CD4-positive, alpha-beta T cell treated with Interleukin-1 beta for 1 hour (primary cell): ENCODE results near the gene RNU5D-1.
"Not testable (repeated sequence)": the region's sequence is repeated elsewhere in the genome, so short reads cannot be mapped to it uniquely, and the experiment has no call there.

Source experiments
- DNase-seq, 2 donors: peaks; one replicate each; pipeline ENCODE4 v3.0.0-alpha.2; 2020 to 2022

The RNU5D-1 gene

GRCh38 chr1:44730741-44731512 is at the start of gene RNU5D-1:
Gene RNU5D-1 (minus strand): TSS chr1:44731170.
- DNase-seq = peak; percentile 92 to 95

GRCh38 chr1:44780583-44781121 is 49.7 kb upstream of the RNU5D-1 start:
- DNase-seq = no peak

- no peak for DNase-seq
Observed at GRCh38 chr1:44778705-44779576, 48.0 kb upstream of the RNU5D-1 start.

- DNase-seq = no peak
Observed at GRCh38 chr1:44777969-44778635, 47.1 kb upstream of the RNU5D-1 start.

DNA sequence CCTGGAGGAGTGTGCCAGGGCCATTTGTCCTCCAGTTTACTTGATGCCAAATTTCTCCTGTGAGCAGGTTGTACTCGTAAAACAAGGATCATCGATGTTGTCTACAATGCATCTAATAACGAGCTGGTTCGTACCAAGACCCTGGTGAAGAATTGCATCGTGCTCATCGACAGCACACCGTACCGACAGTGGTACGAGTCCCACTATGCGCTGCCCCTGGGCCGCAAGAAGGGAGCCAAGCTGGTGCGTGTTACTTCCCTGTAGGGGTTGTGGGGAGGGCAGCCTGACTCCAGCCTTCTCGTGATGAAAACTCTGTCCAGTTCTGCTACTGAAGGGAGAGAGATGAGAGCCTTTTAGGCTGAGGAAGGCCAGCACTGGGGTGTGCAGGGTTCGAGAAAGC is 46.6 kb upstream of the RNU5D-1 start:
- DNase-seq = no peak

DNA sequence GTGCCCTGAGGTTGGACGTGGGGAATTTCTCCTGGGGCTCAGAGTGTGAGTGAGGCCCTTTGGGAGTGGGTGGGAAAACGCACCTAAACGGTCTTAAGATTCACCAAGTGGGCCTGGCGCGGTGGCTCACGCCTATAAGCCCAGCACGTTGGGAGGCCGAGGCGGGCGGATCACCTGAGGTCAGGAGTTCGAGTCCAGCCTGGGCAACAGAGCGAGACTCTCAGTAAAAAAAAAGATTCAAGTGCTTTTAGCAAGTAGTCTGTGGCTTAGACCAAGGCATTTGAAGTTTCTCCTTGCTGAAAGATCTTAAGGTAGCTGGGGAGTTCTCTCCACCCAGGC is 45.7 kb upstream of the RNU5D-1 start:
- no peak for DNase-seq

DNA sequence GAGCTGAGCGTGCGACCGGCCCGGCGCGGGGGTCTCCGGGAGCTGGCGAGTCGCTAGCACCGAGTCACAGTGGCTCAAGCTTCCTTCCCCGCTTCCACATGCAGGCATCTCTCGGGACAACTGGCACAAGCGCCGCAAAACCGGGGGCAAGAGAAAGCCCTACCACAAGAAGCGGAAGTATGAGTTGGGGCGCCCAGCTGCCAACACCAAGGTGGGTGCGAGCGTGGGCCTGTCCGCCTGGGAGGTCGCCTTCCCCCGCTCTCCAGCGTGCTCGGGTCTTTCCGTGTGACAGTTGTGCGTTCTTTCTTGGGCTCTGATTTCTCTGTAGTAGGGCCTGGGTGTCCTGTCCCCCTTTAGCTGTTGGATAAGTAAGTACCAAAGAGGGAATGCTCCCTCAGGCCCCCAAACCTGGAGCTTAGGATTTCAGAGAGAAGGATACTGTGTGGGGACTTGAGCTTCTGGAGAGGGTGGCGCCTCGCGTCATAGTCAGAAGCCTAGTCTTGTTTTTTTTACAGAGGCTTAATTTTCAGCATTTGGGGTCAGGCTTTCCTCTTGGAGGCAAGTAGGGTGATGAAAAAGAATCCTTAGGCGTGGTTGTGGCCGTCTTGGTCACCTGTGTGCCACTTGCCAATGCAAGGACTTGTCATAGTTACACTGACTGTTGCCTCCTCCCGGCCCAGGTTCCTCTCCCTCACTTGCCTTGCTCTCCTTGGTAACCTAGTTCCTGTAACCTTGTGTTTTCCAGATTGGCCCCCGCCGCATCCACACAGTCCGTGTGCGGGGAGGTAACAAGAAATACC is 45.2 kb upstream of the RNU5D-1 start:
- peak; percentile 30 to 51 for DNase-seq

DNA sequence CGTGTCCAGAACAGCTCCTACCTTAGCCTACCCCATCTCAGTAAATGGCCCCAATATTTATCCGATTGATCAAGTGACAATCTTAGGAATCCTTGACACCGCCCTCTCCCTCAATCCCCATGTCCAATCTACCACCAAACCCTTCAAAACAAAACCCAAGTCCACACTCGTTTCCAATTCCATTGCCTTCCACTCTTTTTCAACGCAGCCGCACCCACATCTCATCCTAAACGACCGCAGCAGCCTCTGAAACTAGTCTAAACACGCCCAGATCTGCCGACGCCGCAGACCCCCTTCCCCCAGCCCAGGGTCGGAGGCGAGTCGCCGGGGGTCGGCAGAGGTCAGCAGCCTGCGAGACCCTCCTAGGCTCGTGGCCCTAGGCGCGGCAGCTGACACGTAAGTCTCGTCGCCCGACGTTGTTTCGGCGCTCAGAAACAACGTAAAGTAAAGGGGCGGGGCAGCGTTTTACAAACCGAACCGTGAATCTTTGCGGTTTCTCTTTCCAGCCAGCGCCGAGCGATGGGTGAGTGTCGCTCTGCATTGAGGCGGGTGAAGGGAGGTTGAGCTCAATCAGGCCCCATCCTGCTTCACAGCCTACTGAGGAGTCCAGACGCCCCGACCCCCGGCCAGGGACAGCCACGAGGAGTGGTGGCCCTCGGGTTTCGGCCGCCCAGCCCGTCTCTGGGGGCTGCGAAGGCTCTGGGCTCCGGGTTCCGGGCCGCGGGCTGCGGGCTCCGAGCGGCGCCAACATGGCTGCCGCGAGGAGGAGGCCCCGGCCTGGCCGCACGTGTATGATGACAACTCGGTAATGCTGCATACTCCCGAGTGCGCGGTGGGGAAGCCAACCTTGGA is 44.3 kb upstream of the RNU5D-1 start, which contains the start of gene RPS8:
Gene RPS8 (plus strand): TSS at position 463 of the 852 bp plus-strand sequence. CDS start 57 bp downstream, at position 520.
- peak; percentile 89 to 91 for DNase-seq

DNA sequence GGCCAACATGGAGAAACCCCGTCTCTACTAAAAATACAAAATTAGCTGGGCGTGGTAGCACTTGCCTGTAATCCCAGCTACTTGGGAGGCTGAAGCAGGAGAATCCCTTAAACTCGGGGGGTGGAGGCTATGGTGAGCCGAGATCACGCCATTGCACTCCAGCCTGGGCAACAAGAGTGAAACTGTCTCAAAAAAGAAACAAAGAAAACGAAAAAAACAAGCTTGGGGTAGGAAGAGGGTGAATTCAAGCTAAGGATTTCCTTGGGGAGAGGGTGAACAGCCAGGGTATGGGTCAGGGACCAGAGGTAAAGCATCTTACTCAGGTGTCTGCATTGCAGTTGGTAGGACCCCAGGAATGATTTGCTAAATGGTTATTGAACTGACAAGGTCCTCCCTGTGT is 35.5 kb upstream of the RNU5D-1 start:
- DNase-seq = not testable (repeated sequence)

GRCh38 chr1:44760876-44761275 is 29.9 kb upstream of the RNU5D-1 start:
- DNase-seq = no peak

DNA sequence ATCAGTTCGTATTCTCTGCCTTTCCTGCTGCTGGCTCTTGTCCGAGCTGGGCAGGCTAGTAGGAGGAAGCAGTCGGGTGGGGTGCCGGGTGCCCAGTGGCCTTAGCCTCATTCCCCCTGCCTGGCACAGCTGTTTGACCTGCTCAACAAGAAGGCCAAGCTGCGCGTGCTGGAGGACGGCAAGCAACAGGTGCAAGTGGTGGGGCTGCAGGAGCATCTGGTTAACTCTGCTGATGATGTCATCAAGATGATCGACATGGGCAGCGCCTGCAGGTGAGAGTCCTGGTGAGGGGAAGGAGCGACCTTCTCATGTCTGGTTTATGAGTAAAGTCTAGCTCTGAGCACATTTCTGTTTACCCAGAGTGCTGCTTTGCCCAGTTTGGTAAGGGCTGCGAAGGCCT is 28.1 kb upstream of the RNU5D-1 start:
- DNase-seq = no peak

DNA sequence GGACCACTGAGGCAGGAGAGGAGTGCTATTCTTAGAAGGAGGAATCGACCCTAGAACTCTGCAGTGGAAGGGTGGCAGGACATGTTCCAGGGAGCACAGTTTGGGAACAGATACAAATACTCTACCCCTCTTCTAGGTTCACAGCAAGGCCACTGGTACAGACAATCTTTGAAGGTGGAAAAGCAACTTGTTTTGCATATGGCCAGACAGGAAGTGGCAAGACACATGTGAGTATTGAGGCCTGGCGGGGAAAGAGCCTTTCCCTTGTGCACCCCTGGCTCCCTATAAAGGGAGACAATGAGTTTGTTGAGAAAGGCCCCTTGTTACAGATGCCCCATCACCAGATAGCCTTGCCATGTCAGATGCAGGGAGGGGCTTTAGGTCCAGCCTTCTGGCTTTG is 26.4 kb upstream of the RNU5D-1 start:
- DNase-seq = no peak

DNA sequence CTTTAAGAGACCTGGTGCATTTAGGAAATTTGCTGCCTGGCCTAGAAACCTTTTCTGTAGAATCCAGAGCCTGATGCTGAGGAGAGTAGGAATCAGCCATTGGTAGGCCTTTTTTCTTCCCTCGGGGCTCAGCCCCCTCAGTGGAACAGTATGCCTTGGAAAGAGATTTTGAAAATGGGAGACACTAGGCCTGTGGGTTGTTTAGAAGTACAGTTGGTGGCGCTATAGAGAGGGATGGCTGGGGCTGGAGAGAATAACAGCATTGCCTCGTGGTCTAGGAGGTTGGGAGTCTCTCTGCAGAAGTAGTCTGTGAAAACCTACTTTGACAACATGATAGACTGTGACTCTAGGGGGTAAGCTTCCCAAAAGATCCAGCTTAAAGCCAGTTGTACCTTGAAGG is 16.9 kb upstream of the RNU5D-1 start:
- DNase-seq = no peak

DNA sequence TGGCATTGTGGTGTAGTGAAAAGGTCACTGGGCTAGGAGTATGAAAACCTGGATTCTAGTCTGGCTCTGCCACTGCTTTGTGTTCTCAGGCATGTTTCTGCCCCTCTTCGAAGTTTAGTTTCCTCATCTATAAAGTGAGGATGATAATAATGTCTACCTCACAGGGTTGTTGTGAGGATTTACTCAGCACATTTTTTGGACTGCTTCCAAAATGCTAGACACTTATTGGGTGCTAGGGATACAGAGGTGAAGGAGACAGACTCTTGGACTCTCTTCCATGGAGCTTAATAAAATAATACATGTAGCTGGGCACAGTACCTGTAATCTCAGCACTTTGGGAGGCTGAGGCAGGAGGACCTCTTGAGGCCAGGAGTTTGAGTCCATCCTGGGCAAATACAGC is 12.2 kb upstream of the RNU5D-1 start:
- DNase-seq = no peak

- DNase-seq = no peak
Observed at GRCh38 chr1:44740179-44740617, 9.2 kb upstream of the RNU5D-1 start.

DNA sequence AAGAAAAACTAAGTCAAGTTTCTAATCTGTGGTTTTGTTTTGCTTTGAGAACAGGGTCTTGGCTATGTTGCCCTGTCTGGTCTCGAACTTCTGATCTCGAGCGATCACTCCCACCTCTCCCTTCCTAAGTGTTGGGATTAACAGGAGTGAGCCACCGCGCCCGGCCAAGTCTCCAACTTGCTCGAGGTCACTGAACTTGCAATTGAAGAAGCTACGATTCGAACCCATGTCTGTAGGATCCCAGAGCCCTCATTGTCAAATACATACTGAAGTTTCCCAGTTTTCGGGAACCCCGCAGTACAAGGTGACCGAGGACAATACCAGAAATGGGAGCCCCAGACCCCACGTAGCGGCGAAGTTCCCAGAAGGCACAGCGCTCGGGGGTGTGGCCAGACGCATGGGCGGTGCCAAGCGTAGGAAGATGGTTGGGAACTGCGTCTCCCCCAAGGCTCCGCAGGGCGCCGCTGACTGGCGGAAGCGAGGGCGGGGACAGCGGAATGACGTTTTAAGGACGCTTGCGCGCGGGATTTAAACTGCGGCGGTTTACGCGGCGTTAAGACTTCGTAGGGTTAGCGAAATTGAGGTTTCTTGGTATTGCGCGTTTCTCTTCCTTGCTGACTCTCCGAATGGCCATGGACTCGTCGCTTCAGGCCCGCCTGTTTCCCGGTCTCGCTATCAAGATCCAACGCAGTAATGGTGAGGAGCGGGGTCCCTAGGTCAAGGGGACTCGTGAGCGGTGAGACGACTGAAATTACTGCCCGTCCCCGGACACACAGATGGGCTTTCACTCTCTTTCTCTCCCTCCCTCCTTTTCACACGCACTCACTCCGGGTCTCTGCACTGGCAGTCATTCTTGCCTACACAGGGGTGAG is 8.6 kb upstream of the RNU5D-1 start, which contains the start of gene KIF2C:
Gene KIF2C (plus strand): TSS at position 531 of the 872 bp plus-strand sequence. CDS start 96 bp downstream, at position 627.
- DNase-seq = peak; percentile 96 to 97

GRCh38 chr1:44738953-44739306 is 8.0 kb upstream of the RNU5D-1 start:
- DNase-seq = not testable (repeated sequence)

DNA sequence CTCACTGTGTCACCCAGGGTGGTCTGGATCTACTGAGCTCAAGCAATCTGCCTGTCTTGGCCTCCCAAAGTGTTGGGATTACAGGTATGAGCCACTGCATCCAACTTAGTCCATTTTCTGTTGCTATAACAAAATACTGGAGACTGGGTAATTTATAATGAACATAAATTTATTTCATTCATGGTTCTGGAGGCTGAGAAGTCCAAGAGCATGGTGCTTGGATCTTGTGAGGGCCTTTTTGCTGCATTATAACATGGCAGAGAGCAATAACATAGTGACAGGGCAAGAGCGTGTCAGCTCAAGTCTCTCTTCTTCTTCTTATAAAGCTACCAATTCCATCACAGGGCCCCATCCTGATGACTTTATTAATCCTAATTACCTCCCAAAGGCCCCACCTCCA is 5.0 kb upstream of the RNU5D-1 start:
- no peak for DNase-seq

GRCh38 chr1:44733784-44734183 is 2.8 kb upstream of the RNU5D-1 start:
- no peak for DNase-seq

- no peak for DNase-seq
Observed at GRCh38 chr1:44733365-44733764, 2.4 kb upstream of the RNU5D-1 start.
